ENCODE results near the gene SH3PXD2A. TPM values are rescaled to one million over a fixed set of nuclear protein-coding genes. Genes with fewer than 3 reads are reported as not detected.

Gene SH3PXD2A
- total RNA-seq, 1 donor from 2014 or later = 38.6 TPM

GRCh38 chr10:103569896-103570295 is 285.5 kb downstream of the SH3PXD2A start:
- Mint-ChIP-seq H3K4me3 (no peak overlapping the region), H3K27me3 (no peaks in the 10 kb centered on the region), H3K36me3 (no peaks in the 10 kb centered on the region), H3K4me1 (ENCODE audit: unreplicated experiment) (peaks cover 32% of the 10 kb centered on the region), H3K27ac (peak overlapping the region; percentile 79), H3K9me3 (no peaks in the 10 kb centered on the region)
- no peak for DNase-seq (ENCODE audit: extremely low spot score, unreplicated experiment)
- TF ChIP-seq CTCF (conservative IDR thresholded peaks at IDR 0.05) = no peak

- Mint-ChIP-seq H3K9me3 (no peaks in the 10 kb centered on the region), H3K36me3 (no peaks in the 10 kb centered on the region), H3K27me3 (no peaks in the 10 kb centered on the region), H3K4me3 (no peak overlapping the region), H3K27ac (peak overlapping the region; percentile 79), H3K4me1 (ENCODE audit: unreplicated experiment) (peaks cover 29% of the 10 kb centered on the region)
- DNase-seq (ENCODE audit: extremely low spot score, unreplicated experiment) = no peak
- no peak for TF ChIP-seq CTCF (conservative IDR thresholded peaks at IDR 0.05)
Measured at GRCh38 chr10:103568505-103568904, 286.9 kb downstream of the SH3PXD2A start.

GRCh38 chr10:103566536-103566935 is 288.8 kb downstream of the SH3PXD2A start:
- Mint-ChIP-seq H3K4me3 (no peak overlapping the region), H3K27ac (peak overlapping the region; percentile 18), H3K36me3 (no peaks in the 10 kb centered on the region), H3K9me3 (no peaks in the 10 kb centered on the region), H3K4me1 (ENCODE audit: unreplicated experiment) (peaks cover 18% of the 10 kb centered on the region), H3K27me3 (no peaks in the 10 kb centered on the region)
- no peak for DNase-seq (ENCODE audit: extremely low spot score, unreplicated experiment)
- TF ChIP-seq CTCF (conservative IDR thresholded peaks at IDR 0.05) = no peak

GRCh38 chr10:103564776-103565520 is 290.4 kb downstream of the SH3PXD2A start:
- no peaks in the 10 kb centered on the region for H3K36me3 Mint-ChIP-seq
- peak; percentile 79 for TF ChIP-seq CTCF (conservative IDR thresholded peaks at IDR 0.05)
- H3K4me1 Mint-ChIP-seq (ENCODE audit: unreplicated experiment) = peaks cover 14% of the 10 kb centered on the region
- DNase-seq (ENCODE audit: extremely low spot score, unreplicated experiment) = no peak
- no peak overlapping the region for H3K4me3 Mint-ChIP-seq
- peak overlapping the region; percentile 48 for H3K27ac Mint-ChIP-seq
- no peaks in the 10 kb centered on the region for H3K9me3 Mint-ChIP-seq
- peaks cover 2% of the 10 kb centered on the region for H3K27me3 Mint-ChIP-seq

GRCh38 chr10:103564116-103564501 is 291.3 kb downstream of the SH3PXD2A start:
- no peak for DNase-seq (ENCODE audit: extremely low spot score, unreplicated experiment)
- no peak overlapping the region for H3K4me3 Mint-ChIP-seq
- H3K9me3 Mint-ChIP-seq = no peaks in the 10 kb centered on the region
- H3K4me1 Mint-ChIP-seq (ENCODE audit: unreplicated experiment) = peaks cover 11% of the 10 kb centered on the region
- no peaks in the 10 kb centered on the region for H3K36me3 Mint-ChIP-seq
- H3K27me3 Mint-ChIP-seq = peaks cover 2% of the 10 kb centered on the region
- TF ChIP-seq CTCF (conservative IDR thresholded peaks at IDR 0.05) = no peak
- no peak overlapping the region for H3K27ac Mint-ChIP-seq

Measured in type B pancreatic cell (in vitro differentiated cells).